ENCODE results near the gene SLC17A7. TPM values are rescaled to one million over a fixed set of nuclear protein-coding genes. Genes with fewer than 3 reads are reported as not detected.

The SLC17A7 gene
- polyA plus RNA-seq, 1 donor = 0.43 TPM

GRCh38 chr19:49408816-49409440, 32.4 kb downstream of the SLC17A7 start:
- no peak for DNase-seq

GRCh38 chr19:49407482-49408015, 33.8 kb downstream of the SLC17A7 start:
- DNase-seq = no peak

- DNase-seq = no peak
Measured at GRCh38 chr19:49407079-49407478, 34.2 kb downstream of the SLC17A7 start.

GRCh38 chr19:49403404-49404187, 37.7 kb downstream of the SLC17A7 start:
- DNase-seq = peak; percentile 35

- DNase-seq = no peak
Measured at GRCh38 chr19:49400029-49400428, 41.3 kb downstream of the SLC17A7 start.

- no peak for DNase-seq
Measured at GRCh38 chr19:49398931-49399330, 42.4 kb downstream of the SLC17A7 start.

GRCh38 chr19:49398001-49398615, 43.2 kb downstream of the SLC17A7 start:
- DNase-seq = no peak

- DNase-seq = no peak
Measured at GRCh38 chr19:49396738-49397505, 44.4 kb downstream of the SLC17A7 start.

- no peak for DNase-seq
Measured at GRCh38 chr19:49395581-49396407, 45.5 kb downstream of the SLC17A7 start.

GRCh38 chr19:49393881-49394280, 47.4 kb downstream of the SLC17A7 start:
- DNase-seq = no peak

- DNase-seq = peak; percentile 77
Measured at GRCh38 chr19:49391581-49392399, 49.5 kb downstream of the SLC17A7 start.

- DNase-seq = no peak
Measured at GRCh38 chr19:49390929-49391359, 50.4 kb downstream of the SLC17A7 start.

GRCh38 chr19:49390131-49390928, 51.0 kb downstream of the SLC17A7 start:
- no peak for DNase-seq

GRCh38 chr19:49389406-49389805, 51.9 kb downstream of the SLC17A7 start:
- no peak for DNase-seq

GRCh38 chr19:49387936-49388372, 53.4 kb downstream of the SLC17A7 start, which contains the start of gene KASH5:
KASH5 (plus strand) TSS chr19:49388249; CDS start chr19:49390884, 2,635 bp downstream.
- DNase-seq = no peak

- DNase-seq = no peak
Measured at GRCh38 chr19:49383599-49383998, 57.7 kb downstream of the SLC17A7 start.

GRCh38 chr19:49382639-49383038, 58.7 kb downstream of the SLC17A7 start:
- no peak for DNase-seq

- no peak for DNase-seq
Measured at GRCh38 chr19:49380391-49380790, 60.9 kb downstream of the SLC17A7 start.
